ENCODE results near the gene PSMC3.

Gene PSMC3

DNA sequence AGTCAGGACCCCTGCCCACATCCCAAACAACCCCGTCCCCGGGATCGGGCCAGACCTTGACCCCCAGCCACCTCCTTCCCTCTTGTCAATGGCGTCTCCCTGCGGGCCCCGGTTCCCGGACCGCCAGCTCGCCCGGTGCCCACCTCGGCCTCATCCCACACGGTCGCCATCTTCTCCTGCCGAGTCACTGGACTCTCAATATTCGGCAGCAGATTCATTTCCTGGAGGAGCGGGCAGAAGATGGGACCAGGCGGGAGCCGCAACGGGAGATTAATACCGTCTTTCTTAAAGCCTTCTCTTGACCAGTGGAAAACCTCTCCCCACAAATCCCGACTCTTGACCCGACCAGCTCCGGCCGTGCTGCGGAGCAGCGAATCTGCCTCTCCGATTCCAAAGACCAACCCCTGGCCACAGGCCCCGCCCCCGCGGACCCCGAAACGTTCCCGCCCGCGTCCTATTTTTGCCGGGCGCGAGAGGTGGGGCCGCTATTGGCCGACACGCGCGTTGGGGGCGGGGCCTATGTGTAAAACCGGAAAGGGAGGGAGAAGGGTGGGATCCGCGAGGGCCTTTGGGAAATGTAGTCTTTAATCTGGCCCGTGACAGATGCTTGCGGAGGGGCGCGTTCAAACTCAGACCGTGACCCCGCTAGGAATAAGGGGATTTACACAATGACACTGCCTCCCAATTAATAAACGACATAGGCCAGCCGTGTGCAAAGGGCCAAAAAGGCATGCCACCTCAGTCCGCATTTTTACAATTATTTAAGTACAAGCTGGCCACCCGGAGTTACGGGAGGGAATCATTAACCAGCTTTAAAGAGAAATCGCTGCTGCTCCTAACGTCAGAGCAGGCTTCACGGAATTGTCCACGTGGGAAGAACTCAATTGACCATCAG is at the start of gene PSMC3:
PSMC3 (minus strand) TSS at position 378 of the 895 bp plus-strand sequence; CDS start at position 218, 160 bp downstream.
- DNase-seq (ENCODE audit: low read depth) = peak; percentile 89

DNA sequence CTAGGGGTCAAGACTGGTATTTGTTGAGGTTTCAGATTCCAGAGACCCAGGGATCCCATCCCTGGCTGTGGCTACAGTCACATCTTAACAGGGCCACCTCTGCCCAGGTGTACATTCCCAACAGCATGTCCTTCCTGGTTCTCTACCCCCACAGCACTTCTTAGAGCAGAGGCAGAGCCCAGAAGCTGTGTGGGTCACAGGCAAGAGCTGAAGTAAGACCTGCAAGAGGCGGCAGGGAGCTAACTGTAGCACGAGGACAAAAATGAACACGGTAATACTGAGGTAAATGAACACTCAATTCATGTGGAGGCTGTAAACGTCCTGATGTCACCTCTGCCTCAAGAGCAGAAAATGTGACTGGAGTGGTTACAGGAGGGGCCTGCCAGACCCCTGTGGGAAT is 44.4 kb upstream of the PSMC3 start:
- DNase-seq (ENCODE audit: low read depth) = no peak

- DNase-seq (ENCODE audit: low read depth) = peak; percentile 54
Observed at GRCh38 chr11:47469361-47470179, 43.3 kb upstream of the PSMC3 start.

- no peak for DNase-seq (ENCODE audit: low read depth)
Observed at GRCh38 chr11:47468598-47469214, 42.5 kb upstream of the PSMC3 start.

DNA sequence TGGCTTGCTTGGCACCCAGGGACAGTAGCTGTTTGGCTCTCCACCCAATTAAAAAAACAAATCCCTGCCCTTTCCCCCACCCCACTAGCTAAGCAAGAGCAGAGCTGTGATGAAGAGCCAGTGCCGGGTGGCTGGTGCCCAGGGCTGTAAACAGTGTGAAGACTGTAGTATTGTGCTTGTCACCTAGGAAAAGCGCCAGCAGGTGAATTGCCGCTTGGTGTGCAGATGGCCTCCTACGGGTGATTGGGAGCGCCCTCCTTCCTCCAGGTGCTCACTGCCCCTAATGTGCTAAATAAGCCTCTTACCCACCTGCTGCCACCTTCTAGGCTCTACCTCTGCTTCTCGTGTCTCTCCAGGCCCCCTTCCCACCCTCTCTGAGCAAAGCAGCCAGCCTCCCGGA is 41.1 kb upstream of the PSMC3 start:
- no peak for DNase-seq (ENCODE audit: low read depth)

DNA sequence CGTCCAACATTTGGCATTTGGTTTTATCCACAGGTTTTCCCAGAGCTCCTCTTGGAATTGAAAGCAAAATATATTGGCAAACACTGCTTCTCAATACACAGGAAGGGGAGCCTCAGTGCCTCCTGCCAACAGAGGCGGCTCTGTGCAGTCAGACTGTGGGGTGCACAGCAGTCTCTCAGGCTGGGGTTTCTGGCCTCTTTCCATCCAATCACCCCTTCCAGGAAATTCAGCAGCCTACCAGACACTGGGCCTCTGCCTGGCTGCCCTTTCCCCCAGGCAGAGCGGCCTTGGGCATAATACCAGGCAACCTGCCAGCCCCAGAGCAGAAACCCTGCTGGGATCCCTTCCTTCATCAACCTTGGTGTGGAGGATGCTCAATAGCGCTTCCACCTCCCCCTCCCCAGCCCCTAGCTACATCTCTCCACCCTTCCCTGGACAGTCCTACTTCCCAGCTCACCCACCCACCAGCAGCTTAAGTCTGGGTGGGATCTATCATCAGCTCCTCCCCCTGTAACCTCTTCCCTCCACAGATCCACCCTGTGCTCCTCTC is 40.5 kb upstream of the PSMC3 start:
- DNase-seq (ENCODE audit: low read depth) = peak; percentile 60

DNA sequence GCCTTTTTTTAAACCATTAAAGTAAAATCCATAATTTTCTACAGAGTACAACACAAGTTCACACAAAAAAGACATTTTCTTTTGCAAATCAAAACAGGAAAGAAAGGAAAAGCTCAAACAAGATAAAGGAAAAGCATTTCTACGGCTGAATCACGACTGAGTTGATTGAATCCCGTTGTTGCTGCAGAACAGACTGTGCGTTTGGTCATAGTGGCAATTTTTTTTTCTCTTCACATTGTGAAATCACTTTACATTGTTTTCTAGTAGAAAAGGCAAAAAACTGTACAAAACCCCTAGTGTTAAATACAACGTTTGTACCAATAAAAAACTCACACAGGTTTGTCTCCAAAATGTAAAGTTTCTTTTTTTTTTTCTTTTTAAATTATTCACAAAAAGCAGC is 40.0 kb upstream of the PSMC3 start:
- DNase-seq (ENCODE audit: low read depth) = peak; percentile 20

DNA sequence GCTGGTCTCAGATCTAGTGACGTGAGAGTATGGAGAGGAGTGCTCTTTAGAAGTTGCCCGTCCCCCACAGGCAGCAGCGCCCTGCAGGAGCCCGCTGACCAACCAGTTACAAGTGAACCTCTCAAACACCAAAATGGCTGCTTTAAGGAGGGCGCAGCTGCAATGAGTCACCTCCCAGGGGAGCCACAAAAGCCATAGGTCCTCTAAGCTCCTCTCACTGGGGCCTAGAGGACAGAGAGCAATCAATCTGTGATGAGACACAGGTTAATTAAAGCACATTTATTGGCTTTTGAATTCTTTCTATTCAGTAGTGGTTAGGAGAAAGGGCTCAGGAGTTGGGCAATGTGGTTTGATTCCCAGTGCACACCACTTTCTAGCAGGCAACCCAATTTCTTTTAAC is 38.2 kb upstream of the PSMC3 start:
- DNase-seq (ENCODE audit: low read depth) = no peak

DNA sequence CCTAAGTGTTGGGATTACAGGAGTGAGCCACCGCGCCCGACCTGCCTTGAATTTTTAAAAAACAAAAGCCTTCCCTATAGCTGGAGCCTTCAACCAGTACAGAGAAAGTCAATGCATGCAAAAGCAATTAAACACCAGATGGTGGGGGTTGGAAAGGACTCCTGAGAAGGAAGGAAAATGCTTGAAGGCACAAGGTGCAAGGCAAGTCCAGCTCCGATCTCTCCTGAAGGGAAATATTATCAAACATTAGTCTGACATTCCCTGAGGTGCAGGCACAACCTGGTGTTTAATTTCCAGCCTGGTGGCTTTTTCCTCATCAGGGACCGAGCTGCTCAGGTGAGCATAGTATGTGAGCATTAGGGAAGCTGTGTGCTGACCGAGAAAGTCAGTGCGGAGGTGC is 35.6 kb upstream of the PSMC3 start:
- no peak for DNase-seq (ENCODE audit: low read depth)

GRCh38 chr11:47460571-47461235 is 34.5 kb upstream of the PSMC3 start:
- DNase-seq (ENCODE audit: low read depth) = no peak

DNA sequence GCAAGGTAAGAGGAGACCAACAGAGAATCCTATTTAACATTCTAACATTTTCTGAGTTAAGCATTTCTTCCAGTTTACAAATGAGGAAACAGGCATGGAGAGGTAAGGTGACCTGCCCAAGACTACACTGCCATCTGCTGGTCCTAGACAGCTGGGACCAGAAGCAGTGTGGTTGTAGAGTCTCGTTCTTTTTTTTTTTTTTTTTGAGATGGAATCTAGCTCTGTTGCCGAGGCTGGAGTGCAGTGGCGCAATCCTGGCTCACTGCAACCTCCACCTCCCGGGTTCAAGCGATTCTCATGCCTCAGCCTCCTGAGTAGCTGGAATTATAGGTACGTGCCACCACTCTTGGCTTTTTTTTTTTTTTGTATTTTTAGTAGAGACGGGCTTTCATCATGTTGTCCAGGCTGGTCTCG is 28.0 kb upstream of the PSMC3 start:
- peak; percentile 87 for DNase-seq (ENCODE audit: low read depth)

DNA sequence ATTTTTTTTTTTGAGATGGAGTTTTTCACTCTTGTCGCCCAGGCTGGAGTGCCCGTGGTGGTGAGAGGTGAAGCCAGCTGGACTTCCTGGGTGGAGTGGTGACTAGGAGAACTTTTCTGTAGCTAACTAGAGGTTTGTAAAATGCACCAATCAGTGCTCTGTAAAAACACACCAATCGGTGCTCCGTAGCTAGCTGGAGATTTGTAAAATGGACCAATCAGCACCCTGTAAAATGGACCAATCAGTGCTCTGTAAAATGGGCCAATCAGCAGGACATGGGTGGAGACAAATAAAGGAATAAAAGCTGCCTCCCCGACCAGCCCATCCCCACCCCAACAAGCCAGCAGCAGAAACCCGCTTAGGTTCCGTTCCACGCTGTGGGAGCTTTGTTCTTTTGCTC is 27.1 kb upstream of the PSMC3 start:
- DNase-seq (ENCODE audit: low read depth) = no peak

GRCh38 chr11:47451990-47452389 is 25.8 kb upstream of the PSMC3 start:
- DNase-seq (ENCODE audit: low read depth) = no peak

DNA sequence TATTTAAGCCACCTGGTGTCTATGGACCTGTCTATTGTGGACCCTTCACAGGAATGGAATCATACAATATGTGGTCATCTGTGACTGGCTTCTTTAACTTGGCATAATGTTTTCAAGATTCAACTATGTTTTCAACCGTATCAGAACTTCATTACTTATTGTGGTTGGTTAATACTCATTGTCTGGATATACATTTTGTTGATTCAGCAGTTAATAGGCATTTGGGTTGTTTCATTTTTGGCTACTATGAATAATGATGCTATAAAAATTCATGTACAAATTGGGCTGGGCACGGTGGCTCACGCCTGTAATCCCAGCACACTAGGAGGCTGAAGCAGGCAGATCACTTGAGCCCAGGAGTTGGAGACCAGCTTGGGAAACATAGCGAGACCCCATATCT is 25.2 kb upstream of the PSMC3 start:
- no peak for DNase-seq (ENCODE audit: low read depth)

DNA sequence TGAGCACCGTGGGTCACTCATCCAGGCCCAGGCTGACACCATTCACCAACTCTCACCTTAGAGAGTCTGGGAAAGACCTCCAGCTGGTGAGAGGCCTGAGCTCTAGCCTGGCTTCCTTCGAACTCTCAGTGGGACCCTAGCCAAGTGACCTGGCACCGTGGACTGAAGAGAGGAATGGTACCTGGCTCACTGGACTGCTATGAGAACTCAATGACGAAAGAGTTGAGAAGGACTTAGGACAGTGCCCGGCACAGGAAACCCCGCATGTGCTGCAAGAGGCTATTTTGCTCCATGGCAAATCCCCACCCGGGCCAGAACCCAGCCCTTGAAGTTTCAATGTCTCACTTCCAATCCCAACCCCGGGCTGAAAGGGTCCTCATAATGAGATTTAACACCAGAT is 23.3 kb upstream of the PSMC3 start:
- no peak for DNase-seq (ENCODE audit: low read depth)

DNA sequence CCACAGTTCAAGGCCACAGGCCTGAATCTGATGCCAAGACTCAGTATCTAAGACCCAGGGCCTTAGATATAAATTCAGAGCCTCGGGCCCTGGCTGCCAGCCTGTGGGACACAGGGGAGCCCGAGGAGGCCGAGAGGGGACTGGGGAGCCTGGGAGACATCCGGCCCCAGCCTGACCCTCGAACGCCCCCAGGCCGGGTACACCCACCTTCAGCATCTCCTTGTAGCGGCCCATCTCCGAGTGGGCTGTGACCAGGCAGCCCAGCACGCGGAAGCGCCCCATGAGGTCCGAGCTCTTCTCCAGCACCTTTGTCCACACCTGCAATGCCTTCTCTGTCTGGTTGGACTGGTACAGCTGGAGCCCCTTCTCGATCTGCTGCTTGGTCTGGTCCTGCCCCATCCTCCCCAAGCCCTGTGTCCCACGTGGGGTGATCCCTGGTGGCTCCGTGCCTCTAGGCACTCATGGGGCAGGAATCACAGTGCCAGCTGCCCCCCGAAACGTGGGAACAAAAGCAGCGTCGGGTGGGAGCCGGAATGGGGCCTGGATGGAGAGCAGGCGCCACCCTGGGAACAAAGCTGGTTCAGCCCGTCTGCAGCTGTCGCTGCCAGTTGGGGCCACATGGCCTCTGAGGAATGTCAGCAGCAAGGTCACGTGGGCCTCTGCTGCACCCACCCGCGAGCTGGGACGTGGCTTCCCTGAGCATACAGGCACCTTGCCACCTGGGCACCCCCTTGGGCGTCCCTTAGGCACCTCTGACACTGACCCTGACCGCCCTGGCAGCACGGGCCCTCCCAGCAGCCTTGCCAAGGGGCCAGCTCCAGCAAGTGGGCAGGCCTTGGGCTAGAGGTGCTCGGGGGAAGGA is 22.6 kb upstream of the PSMC3 start, which contains the start of gene RAPSN:
RAPSN (minus strand) TSS at position 571 of the 862 bp plus-strand sequence; CDS start at position 399, 172 bp downstream.
- DNase-seq (ENCODE audit: low read depth) = no peak

- DNase-seq (ENCODE audit: low read depth) = no peak
Observed at GRCh38 chr11:47447906-47448305, 21.7 kb upstream of the PSMC3 start.

GRCh38 chr11:47446833-47447232 is 20.6 kb upstream of the PSMC3 start:
- no peak for DNase-seq (ENCODE audit: low read depth)

DNA sequence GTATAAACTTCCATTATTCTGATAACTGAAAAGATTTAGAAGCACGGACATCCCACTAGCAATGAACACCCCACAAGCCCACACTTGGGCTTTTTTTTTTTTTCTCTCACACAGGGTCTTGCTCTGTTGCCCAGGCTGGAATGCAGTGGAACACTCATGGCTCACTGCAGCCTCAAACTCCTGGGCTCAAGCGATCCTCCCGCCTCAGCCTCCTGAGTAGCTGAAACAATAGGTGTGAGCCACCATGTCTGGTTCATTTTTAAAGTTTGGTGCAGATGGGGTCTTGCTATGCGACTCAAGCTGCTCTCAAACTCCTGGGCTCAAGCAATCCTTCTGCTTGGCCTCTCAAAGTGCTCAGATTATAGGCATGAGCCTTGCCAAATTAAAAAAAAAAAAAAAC is 19.6 kb upstream of the PSMC3 start:
- DNase-seq (ENCODE audit: low read depth) = no peak

- no peak for DNase-seq (ENCODE audit: low read depth)
Observed at GRCh38 chr11:47443817-47444216, 17.6 kb upstream of the PSMC3 start.
